Caco-2 (cell line): ENCODE results near the gene CLDN22. TPM values are rescaled to one million over a fixed set of nuclear protein-coding genes. Genes with fewer than 3 reads are reported as not detected.
A peak's percentile ranks its signal among the peaks of the same experiment; 100 is the strongest.
"Not testable (repeated sequence)": the region's sequence is repeated elsewhere in the genome, so short reads cannot be mapped to it uniquely, and the experiment has no call there.

Experiments
- BruUV-seq: library from RNA; stranded (reverse); fragments of 400-500 nt; replicated peaks from 2 replicates; lab custom pipeline; 2021; lab: Mats Ljungman, UMichigan
- CTCF ChIA-PET: fragments of 300-600 bp; sonication (Branson Sonifier 250); formaldehyde crosslinking; loops from one replicate; lab custom pipeline; 2022; ENCODE audit warnings: antibody characterized with exemption; lab: Charles Lee
- POLR2A ChIA-PET: fragments of 300-600 bp; sonication (Branson Sonifier 250); formaldehyde crosslinking; loops from one replicate; lab custom pipeline; 2022; ENCODE audit warnings: antibody characterized with exemption; lab: Charles Lee
- DNase-seq, 2 experiments: peaks; one replicate each; pipeline versions ENCODE4 v3.0.0 to v3.0.0-alpha.2; 2020 to 2022
- H3K27me3 ChIP-seq: replicated peaks from 2 replicates; pipeline ENCODE4 v1.6.0; 2011; ENCODE audit warnings: low read length; ENCODE audit not compliant: control insufficient read depth, insufficient read depth
- H3K36me3 ChIP-seq: 2 replicates; pipeline ENCODE4 v1.5.1; 2011; ENCODE audit warnings: low read length; ENCODE audit not compliant: control insufficient read depth, insufficient read depth
- H3K4me1 ChIP-seq: fragments of 250-450 bp; sonication (Bioruptor Pico); 2 replicates; pipeline ENCODE4 v1.5.1; 2020; ENCODE audit warnings: mild to moderate bottlenecking
- H3K4me3 ChIP-seq: 2 replicates; pipeline ENCODE4 v1.5.1; 2011; ENCODE audit warnings: low read depth, mild to moderate bottlenecking, control low read depth, low read length
- H3K9me3 ChIP-seq: fragments of 250-450 bp; sonication (Bioruptor Pico); 2 replicates; pipeline ENCODE4 v1.5.1; 2020; ENCODE audit warnings: mild to moderate bottlenecking, moderate library complexity
- H3K27ac Mint-ChIP-seq: one replicate; pipeline ENCODE4 v1.8.0; 2022; ENCODE audit warnings: mixed read lengths; ENCODE audit not compliant: unreplicated experiment
- H3K27me3 Mint-ChIP-seq: one replicate; pipeline ENCODE4 v1.8.0; 2022; ENCODE audit warnings: mixed read lengths; ENCODE audit not compliant: insufficient read depth, unreplicated experiment
- H3K36me3 Mint-ChIP-seq: one replicate; pipeline ENCODE4 v1.8.0; 2022; ENCODE audit warnings: mild to moderate bottlenecking, mixed read lengths; ENCODE audit not compliant: insufficient read depth, unreplicated experiment
- H3K4me1 Mint-ChIP-seq: one replicate; pipeline ENCODE4 v1.8.0; 2022; ENCODE audit warnings: low read depth, mixed read lengths; ENCODE audit not compliant: unreplicated experiment
- H3K4me3 Mint-ChIP-seq: one replicate; pipeline ENCODE4 v1.8.0; 2022; ENCODE audit warnings: mild to moderate bottlenecking, moderate library complexity, mixed read lengths; ENCODE audit not compliant: unreplicated experiment
- H3K9me3 Mint-ChIP-seq: one replicate; pipeline ENCODE4 v1.8.0; 2022; ENCODE audit warnings: mixed read lengths; ENCODE audit not compliant: unreplicated experiment
- CTCF ChIP-seq, 2 experiments: fragments of 200-600 bp in 1 of 2; IDR thresholded peaks; 1 replicate in 1 of 2; 2 replicates in 1 of 2; pipeline versions ENCODE4 v1.5.1 to v1.8.0; 2011 to 2022; ENCODE audit warnings: antibody characterized with exemption in 1 of 2, control low read depth in 1 of 2, inconsistent platforms in 1 of 2, low read depth in 1 of 2, low read length in 1 of 2, mild to moderate bottlenecking in 1 of 2, moderate library complexity in 1 of 2; ENCODE audit not compliant: insufficient read depth in 1 of 2, severe bottlenecking in 1 of 2, unreplicated experiment in 1 of 2
- intact Hi-C: fragments of 100-400 bp; cut with micrococcal nuclease; formaldehyde crosslinking; loops from one replicate; pipeline ENCODE4 v1.10.0; 2022; ENCODE audit not compliant: unreplicated experiment
- total RNA-seq: library from RNA; stranded (reverse); gene quantifications from 2 replicates; pipeline ENCODE4 v1.2.3, GENCODE V29; 2022

Gene CLDN22
- total RNA-seq, 1 experiment from 2014 or later: not detected

GRCh38 chr4:183328832-183329231, 8.8 kb upstream of the CLDN22 start:
- Mint-ChIP-seq H3K36me3 (peaks cover 48% of the 10 kb centered on the region), H3K27me3 (no peaks in the 10 kb centered on the region), H3K27ac (no peak overlapping the region), H3K4me3 (peak overlapping the region; percentile 24), H3K9me3 (peaks cover 15% of the 10 kb centered on the region), H3K4me1 (peaks cover 15% of the 10 kb centered on the region)
- Histone ChIP-seq H3K36me3 (no peaks in the 10 kb centered on the region), H3K4me3 (no peak overlapping the region), H3K27me3 (no peaks in the 10 kb centered on the region), H3K9me3 (0 out of 2 replicates have a peak, but pooled peaks cover 8% of the 10 kb centered on the region), H3K4me1 (0 out of 2 replicates have a peak, but pooled peaks cover 3% of the 10 kb centered on the region)
- TF ChIP-seq CTCF (IDR thresholded peaks at IDR 0.05; ENCODE audit: insufficient read depth in 1 of 2, low read depth in 1 of 2, low read length in 1 of 2, severe bottlenecking in 1 of 2, unreplicated experiment in 1 of 2): no peak
- intact Hi-C loops: loop anchor here (5.0 kb wide), 1 partner anchor 78 kb away; no protein-coding TSS in a partner anchor
- ChIA-PET CTCF (no interaction called here), POLR2A (no interaction called here)
- DNase-seq: no peak
- no TSS peak for BruUV-seq

- Histone ChIP-seq H3K4me3 (no peak overlapping the region), H3K9me3 (0 out of 2 replicates have a peak, but pooled peaks cover 8% of the 10 kb centered on the region), H3K27me3 (no peaks in the 10 kb centered on the region), H3K36me3 (no peaks in the 10 kb centered on the region), H3K4me1 (no peaks in the 10 kb centered on the region)
- Mint-ChIP-seq H3K27ac (no peak overlapping the region), H3K9me3 (peaks cover 13% of the 10 kb centered on the region), H3K27me3 (no peaks in the 10 kb centered on the region), H3K4me1 (peaks cover 13% of the 10 kb centered on the region), H3K4me3 (no peak overlapping the region), H3K36me3 (peaks cover 54% of the 10 kb centered on the region)
- POLR2A ChIA-PET: no interaction called here
- TF ChIP-seq CTCF (IDR thresholded peaks at IDR 0.05; ENCODE audit: insufficient read depth in 1 of 2, low read depth in 1 of 2, low read length in 1 of 2, severe bottlenecking in 1 of 2, unreplicated experiment in 1 of 2): no peak
- DNase-seq: no peak
- intact Hi-C loops: loop anchor here (5.0 kb wide), 1 partner anchor 79 kb away; no protein-coding TSS in a partner anchor
- CTCF ChIA-PET: no interaction called here
- BruUV-seq: no TSS peak
Measured at GRCh38 chr4:183327827-183328226, 7.8 kb upstream of the CLDN22 start.

DNA sequence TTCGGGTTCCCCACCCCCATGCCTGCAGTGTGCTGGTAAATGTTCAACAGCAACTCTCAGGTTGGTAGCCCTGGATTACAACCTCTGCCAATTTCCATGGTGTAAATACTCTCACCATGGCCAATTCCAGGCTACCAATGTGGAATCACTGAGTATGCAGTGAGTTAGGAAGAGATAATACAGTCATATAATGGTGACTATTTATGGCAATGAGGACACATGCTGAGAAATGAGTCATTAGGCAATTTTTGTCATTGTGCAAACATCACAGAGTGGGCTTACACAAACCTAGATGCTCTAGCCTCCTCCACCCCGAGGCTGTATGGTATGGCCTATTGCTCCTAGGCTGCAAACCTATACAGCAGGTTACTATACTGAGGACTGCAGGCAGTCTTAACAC, 6.8 kb upstream of the CLDN22 start:
- Mint-ChIP-seq H3K4me3 (no peak overlapping the region), H3K36me3 (peaks cover 59% of the 10 kb centered on the region), H3K27me3 (no peaks in the 10 kb centered on the region), H3K27ac (no peak overlapping the region), H3K4me1 (peaks cover 13% of the 10 kb centered on the region), H3K9me3 (peaks cover 8% of the 10 kb centered on the region)
- H3K4me3 ChIP-seq: no peak overlapping the region
- 0 out of 2 replicates have a peak, but pooled peaks cover 8% of the 10 kb centered on the region for H3K9me3 ChIP-seq
- no TSS peak for BruUV-seq
- intact Hi-C loops: loop anchor here (5.0 kb wide), 1 partner anchor 80 kb away; no protein-coding TSS in a partner anchor
- ChIA-PET CTCF (no interaction called here), POLR2A (no interaction called here)
- TF ChIP-seq CTCF (IDR thresholded peaks at IDR 0.05; ENCODE audit: insufficient read depth in 1 of 2, low read depth in 1 of 2, low read length in 1 of 2, severe bottlenecking in 1 of 2, unreplicated experiment in 1 of 2): no peak
- no peaks in the 10 kb centered on the region for H3K27me3 ChIP-seq
- H3K36me3 ChIP-seq: no peaks in the 10 kb centered on the region
- no peak for DNase-seq
- no peaks in the 10 kb centered on the region for H3K4me1 ChIP-seq

DNA sequence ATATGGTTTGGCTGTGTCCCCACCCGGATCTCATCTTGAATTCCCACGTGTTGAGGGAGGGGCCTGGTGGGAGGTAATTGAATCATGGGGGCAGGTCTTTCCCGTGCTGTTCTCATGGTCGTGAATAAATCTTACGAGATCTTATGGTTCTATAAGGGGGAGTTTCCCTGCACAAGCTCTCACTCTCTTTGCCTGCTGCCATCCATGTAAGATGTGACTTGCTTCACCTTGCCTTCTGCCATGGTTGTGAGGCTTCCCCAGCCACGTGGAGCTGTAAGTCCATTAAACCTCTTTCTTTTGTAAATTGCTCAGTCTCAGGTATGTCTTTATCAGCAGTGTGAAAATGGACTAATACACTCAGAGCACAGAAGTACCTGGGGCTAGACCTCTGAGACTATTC, 6.3 kb upstream of the CLDN22 start:
- H3K36me3 ChIP-seq, BruUV-seq, H3K9me3 ChIP-seq, CTCF ChIA-PET, H3K4me3 Mint-ChIP-seq, H3K9me3 Mint-ChIP-seq, DNase-seq, H3K27me3 ChIP-seq, H3K27me3 Mint-ChIP-seq, H3K27ac Mint-ChIP-seq, POLR2A ChIA-PET, H3K4me3 ChIP-seq, H3K4me1 ChIP-seq: not testable (repeated sequence)
- intact Hi-C loops: loop anchor here (5.0 kb wide), 1 partner anchor 81 kb away; no protein-coding TSS in a partner anchor
- Mint-ChIP-seq H3K4me1 (peaks cover 13% of the 10 kb centered on the region), H3K36me3 (peaks cover 59% of the 10 kb centered on the region)
